ENCODE data around the gene SLC24A3. TPM values are rescaled to one million over a fixed set of nuclear protein-coding genes. Genes with fewer than 3 reads are reported as not detected.

Gene SLC24A3
- total and polyA plus RNA-seq, 2 of the 13 experiments (the other 11 are each of a cell fraction or from before 2014, with no cell fraction given): not detected

DNA sequence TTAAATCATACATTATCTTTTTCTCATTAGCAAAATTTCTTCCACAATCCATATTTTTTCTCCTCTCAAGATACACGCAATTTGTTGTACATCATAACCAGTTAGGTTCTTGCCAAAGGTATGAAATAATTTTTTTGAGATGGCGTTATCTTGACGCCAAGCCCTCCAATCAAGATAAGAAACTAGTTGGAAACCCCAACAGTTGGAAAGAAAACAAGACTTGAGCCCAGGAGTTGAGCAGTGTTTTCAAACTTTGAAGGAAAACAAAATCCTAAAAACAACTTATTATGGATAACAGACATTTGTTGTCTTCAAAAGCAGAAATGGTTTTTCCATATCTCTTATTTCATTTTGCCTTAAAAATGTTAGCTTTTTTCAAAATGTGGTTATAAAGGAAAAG is 184.8 kb downstream of the SLC24A3 start:
- no peaks in the 10 kb centered on the region for H3K4me1 ChIP-seq (ENCODE audit: insufficient read depth, low read length)
- ChIA-PET POLR2A (no interaction called here), CTCF (ENCODE audit: low intra/inter-chr PET ratio, low total read pairs) (no interaction called here)
- TF ChIP-seq, protein P1, sequence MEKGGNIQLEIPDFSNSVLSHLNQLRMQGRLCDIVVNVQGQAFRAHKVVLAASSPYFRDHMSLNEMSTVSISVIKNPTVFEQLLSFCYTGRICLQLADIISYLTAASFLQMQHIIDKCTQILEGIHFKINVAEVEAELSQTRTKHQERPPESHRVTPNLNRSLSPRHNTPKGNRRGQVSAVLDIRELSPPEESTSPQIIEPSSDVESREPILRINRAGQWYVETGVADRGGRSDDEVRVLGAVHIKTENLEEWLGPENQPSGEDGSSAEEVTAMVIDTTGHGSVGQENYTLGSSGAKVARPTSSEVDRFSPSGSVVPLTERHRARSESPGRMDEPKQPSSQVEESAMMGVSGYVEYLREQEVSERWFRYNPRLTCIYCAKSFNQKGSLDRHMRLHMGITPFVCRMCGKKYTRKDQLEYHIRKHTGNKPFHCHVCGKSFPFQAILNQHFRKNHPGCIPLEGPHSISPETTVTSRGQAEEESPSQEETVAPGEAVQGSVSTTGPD (CRISPR knock-in tag; IDR thresholded peaks at IDR 0.05): no peak
- TF ChIP-seq CHD4 (IDR thresholded peaks at IDR 0.05; ENCODE audit: borderline replicate concordance, low read length) (no peak), ZNF83 (CRISPR knock-in tag; IDR thresholded peaks at IDR 0.05; ENCODE audit: borderline replicate concordance) (no peak), SUZ12 (IDR thresholded peaks at IDR 0.05; ENCODE audit: low read depth, low read length) (no peak), REXO4 (CRISPR knock-in tag; IDR thresholded peaks at IDR 0.05; ENCODE audit: borderline replicate concordance) (no peak), ZBTB21 (CRISPR knock-in tag; IDR thresholded peaks at IDR 0.05) (no peak), KLF9 (CRISPR knock-in tag; IDR thresholded peaks at IDR 0.05; ENCODE audit: low read depth) (no peak), ZNF672 (CRISPR knock-in tag; IDR thresholded peaks at IDR 0.05) (no peak), ZNF335 (CRISPR knock-in tag; IDR thresholded peaks at IDR 0.05) (no peak)
- TF ChIP-seq, protein P2, sequence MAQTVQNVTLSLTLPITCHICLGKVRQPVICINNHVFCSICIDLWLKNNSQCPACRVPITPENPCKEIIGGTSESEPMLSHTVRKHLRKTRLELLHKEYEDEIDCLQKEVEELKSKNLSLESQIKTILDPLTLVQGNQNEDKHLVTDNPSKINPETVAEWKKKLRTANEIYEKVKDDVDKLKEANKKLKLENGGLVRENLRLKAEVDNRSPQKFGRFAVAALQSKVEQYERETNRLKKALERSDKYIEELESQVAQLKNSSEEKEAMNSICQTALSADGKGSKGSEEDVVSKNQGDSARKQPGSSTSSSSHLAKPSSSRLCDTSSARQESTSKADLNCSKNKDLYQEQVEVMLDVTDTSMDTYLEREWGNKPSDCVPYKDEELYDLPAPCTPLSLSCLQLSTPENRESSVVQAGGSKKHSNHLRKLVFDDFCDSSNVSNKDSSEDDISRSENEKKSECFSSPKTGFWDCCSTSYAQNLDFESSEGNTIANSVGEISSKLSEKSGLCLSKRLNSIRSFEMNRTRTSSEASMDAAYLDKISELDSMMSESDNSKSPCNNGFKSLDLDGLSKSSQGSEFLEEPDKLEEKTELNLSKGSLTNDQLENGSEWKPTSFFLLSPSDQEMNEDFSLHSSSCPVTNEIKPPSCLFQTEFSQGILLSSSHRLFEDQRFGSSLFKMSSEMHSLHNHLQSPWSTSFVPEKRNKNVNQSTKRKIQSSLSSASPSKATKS (CRISPR knock-in tag; IDR thresholded peaks at IDR 0.05): no peak
- TF ChIP-seq, protein P3, sequence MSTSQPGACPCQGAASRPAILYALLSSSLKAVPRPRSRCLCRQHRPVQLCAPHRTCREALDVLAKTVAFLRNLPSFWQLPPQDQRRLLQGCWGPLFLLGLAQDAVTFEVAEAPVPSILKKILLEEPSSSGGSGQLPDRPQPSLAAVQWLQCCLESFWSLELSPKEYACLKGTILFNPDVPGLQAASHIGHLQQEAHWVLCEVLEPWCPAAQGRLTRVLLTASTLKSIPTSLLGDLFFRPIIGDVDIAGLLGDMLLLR (CRISPR knock-in tag; IDR thresholded peaks at IDR 0.05): no peak
- TF ChIP-seq, protein P4, sequence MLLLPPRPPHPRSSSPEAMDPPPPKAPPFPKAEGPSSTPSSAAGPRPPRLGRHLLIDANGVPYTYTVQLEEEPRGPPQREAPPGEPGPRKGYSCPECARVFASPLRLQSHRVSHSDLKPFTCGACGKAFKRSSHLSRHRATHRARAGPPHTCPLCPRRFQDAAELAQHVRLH (CRISPR knock-in tag; IDR thresholded peaks at IDR 0.05; ENCODE audit: borderline replicate concordance, low read depth): no peak
- TF ChIP-seq, protein P5, sequence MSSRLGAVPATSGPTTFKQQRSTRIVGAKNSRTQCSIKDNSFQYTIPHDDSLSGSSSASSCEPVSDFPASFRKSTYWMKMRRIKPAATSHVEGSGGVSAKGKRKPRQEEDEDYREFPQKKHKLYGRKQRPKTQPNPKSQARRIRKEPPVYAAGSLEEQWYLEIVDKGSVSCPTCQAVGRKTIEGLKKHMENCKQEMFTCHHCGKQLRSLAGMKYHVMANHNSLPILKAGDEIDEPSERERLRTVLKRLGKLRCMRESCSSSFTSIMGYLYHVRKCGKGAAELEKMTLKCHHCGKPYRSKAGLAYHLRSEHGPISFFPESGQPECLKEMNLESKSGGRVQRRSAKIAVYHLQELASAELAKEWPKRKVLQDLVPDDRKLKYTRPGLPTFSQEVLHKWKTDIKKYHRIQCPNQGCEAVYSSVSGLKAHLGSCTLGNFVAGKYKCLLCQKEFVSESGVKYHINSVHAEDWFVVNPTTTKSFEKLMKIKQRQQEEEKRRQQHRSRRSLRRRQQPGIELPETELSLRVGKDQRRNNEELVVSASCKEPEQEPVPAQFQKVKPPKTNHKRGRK (CRISPR knock-in tag; IDR thresholded peaks at IDR 0.05): no peak
- no peaks in the 10 kb centered on the region for H3K27me3 ChIP-seq (ENCODE audit: control insufficient read depth in 1 of 2, insufficient read depth in 2 of 2, low read length in 2 of 2)
- peaks cover 75% of the 10 kb centered on the region for H3K9me3 ChIP-seq (ENCODE audit: low read length)
- no peak overlapping the region for H3K4me3 ChIP-seq (replicated peaks in 1 of 3; ENCODE audit: insufficient read depth in 1 of 3, low read depth in 2 of 3, low read length in 3 of 3)
- DNase-seq (ENCODE audit: low spot score) (no peak), FAIRE-seq (no peak), ATAC-seq (no peak)
- BruUV-seq (replicated peaks): no TSS peak
- H2AFZ ChIP-seq (ENCODE audit: low read length): no peak overlapping the region
- intact Hi-C loops (cut with micrococcal nuclease; ENCODE audit: unreplicated experiment) (no loop called here), in situ Hi-C loops (cut with HindIII; ENCODE audit: extremely low pct_ligation_motif_present, low pct_unique_long_range_greater_than_20kb) (no loop called here)
- no peaks in the 10 kb centered on the region for H3K36me3 ChIP-seq (replicated peaks in 1 of 2; ENCODE audit: control insufficient read depth in 1 of 2, insufficient read depth in 2 of 2, low read length in 2 of 2)
- H4K20me1 ChIP-seq (ENCODE audit: insufficient read depth, low read length): no peaks in the 10 kb centered on the region
- H3K9ac ChIP-seq (ENCODE audit: insufficient read depth, low read depth, low read length): no peak overlapping the region
- H3K4me2 ChIP-seq (ENCODE audit: low read depth, low read length): no peak overlapping the region
- no peak overlapping the region for H3K27ac ChIP-seq (ENCODE audit: extremely low read length, insufficient read depth, low read length)
- H3K79me2 ChIP-seq (ENCODE audit: insufficient read depth, low read length): no peaks in the 10 kb centered on the region
- 14% methylated on average over 3 of the region's 3 CpGs for WGBS (ENCODE audit: low lambda C conversion rate)
